Measurements from ENCODE around the gene RASAL1. TPM values are rescaled to one million over a fixed set of nuclear protein-coding genes. Genes with fewer than 3 reads are reported as not detected.
A peak's percentile ranks its signal among the peaks of the same experiment; 100 is the strongest.

RASAL1 gene
- total and polyA plus RNA-seq, 8 donors, result 3.0 to 62.0 (median 23.8) TPM

- Histone ChIP-seq H3K4me3 (no peak overlapping the region), H3K27me3 (no peaks in the 10 kb centered on the region), H3K9me3 (peaks cover 0 to 4% (median 0%) of the 10 kb centered on the region in 4 donors), H3K27ac (no peak overlapping the region), H3K4me1 (peaks cover 0 to 3% (median 0%) of the 10 kb centered on the region in 4 donors), H3K36me3 (peaks cover 92 to 100% (median 100%) of the 10 kb centered on the region in 4 donors)
- peak in 1 of 2 donors; percentile 26 for DNase-seq
- WGBS, 5 donors, result 83 to 94% (median 91%) methylated on average over 7 of the region's 7 CpGs
- intact Hi-C loops (cut with DNase I; ENCODE audit: low total_unique reads), result loop anchor here (5.0 kb wide), 1 partner anchor 126 kb away; no protein-coding TSS in a partner anchor
- no peak for TF ChIP-seq CTCF (IDR thresholded peaks at IDR 0.05)
- TF ChIP-seq POLR2AphosphoS5 (IDR thresholded peaks at IDR 0.05), result no peak
- TF ChIP-seq EP300 (IDR thresholded peaks at IDR 0.05), result no peak
- TF ChIP-seq POLR2A (IDR thresholded peaks at IDR 0.05), result no peak
These were observed 37.6 kb upstream of the RASAL1 start for GRCh38 chr12:113173081-113173698.

- Histone ChIP-seq H3K27me3 (no peaks in the 10 kb centered on the region), H3K4me1 (peaks cover 0 to 3% (median 0%) of the 10 kb centered on the region in 4 donors), H3K9me3 (peaks cover 0 to 3% (median 0%) of the 10 kb centered on the region in 4 donors), H3K36me3 (peaks cover 89 to 100% (median 100%) of the 10 kb centered on the region in 4 donors), H3K27ac (no peak overlapping the region), H3K4me3 (no peak overlapping the region)
- 93 to 96% (median 95%) methylated on average over 20 of the region's 20 CpGs for WGBS, 5 donors
- TF ChIP-seq EP300 (IDR thresholded peaks at IDR 0.05) (no peak), POLR2AphosphoS5 (IDR thresholded peaks at IDR 0.05) (no peak), CTCF (IDR thresholded peaks at IDR 0.05) (no peak), POLR2A (IDR thresholded peaks at IDR 0.05) (no peak)
- DNase-seq, result no peak
- intact Hi-C loops (cut with DNase I; ENCODE audit: low total_unique reads), result loop anchor here (5.0 kb wide), 1 partner anchor 125 kb away; no protein-coding TSS in a partner anchor
These were observed 36.6 kb upstream of the RASAL1 start for GRCh38 chr12:113172185-113172584.

GRCh38 chr12:113171543-113171942, 36.0 kb upstream of the RASAL1 start:
- TF ChIP-seq EP300 (IDR thresholded peaks at IDR 0.05) (no peak), POLR2A (IDR thresholded peaks at IDR 0.05) (no peak), CTCF (IDR thresholded peaks at IDR 0.05) (no peak), POLR2AphosphoS5 (IDR thresholded peaks at IDR 0.05) (no peak)
- no peaks in the 10 kb centered on the region for H3K27me3 ChIP-seq
- peaks cover 0 to 3% (median 0%) of the 10 kb centered on the region in 4 donors for H3K4me1 ChIP-seq
- no peak overlapping the region for H3K4me3 ChIP-seq
- H3K36me3 ChIP-seq, result peaks cover 88 to 100% (median 100%) of the 10 kb centered on the region in 4 donors
- intact Hi-C loops (cut with DNase I; ENCODE audit: low total_unique reads), result loop anchor here (5.0 kb wide), 1 partner anchor 124 kb away; no protein-coding TSS in a partner anchor
- no peak for DNase-seq
- 95 to 96% (median 96%) methylated on average over 9 of the region's 9 CpGs for WGBS, 5 donors
- H3K9me3 ChIP-seq, result no peaks in the 10 kb centered on the region
- no peak overlapping the region for H3K27ac ChIP-seq

- no peak for DNase-seq
- Histone ChIP-seq H3K9me3 (no peaks in the 10 kb centered on the region), H3K4me1 (peaks cover 0 to 3% (median 0%) of the 10 kb centered on the region in 4 donors), H3K27ac (no peak overlapping the region), H3K36me3 (peaks cover 90 to 100% (median 100%) of the 10 kb centered on the region in 4 donors), H3K27me3 (no peaks in the 10 kb centered on the region), H3K4me3 (no peak overlapping the region)
- TF ChIP-seq POLR2AphosphoS5 (IDR thresholded peaks at IDR 0.05), result no peak
- no peak for TF ChIP-seq POLR2A (IDR thresholded peaks at IDR 0.05)
- TF ChIP-seq EP300 (IDR thresholded peaks at IDR 0.05), result no peak
- TF ChIP-seq CTCF (IDR thresholded peaks at IDR 0.05), result no peak
- intact Hi-C loops (cut with DNase I; ENCODE audit: low total_unique reads), result loop anchor here (5.0 kb wide), 1 partner anchor 124 kb away; no protein-coding TSS in a partner anchor
- 88 to 94% (median 94%) methylated on average over 4 of the region's 4 CpGs for WGBS, 5 donors
These were observed 35.4 kb upstream of the RASAL1 start for GRCh38 chr12:113170926-113171325.

Data from stomach (tissue), 9 donors.